HG03095 (cell line): ENCODE measurements around the gene LSAMP.

Experiments used
- ATAC-seq: cut with Tn5 transposase; IDR thresholded peaks from one replicate; pipeline ENCODE4 v1.9.1; 2021; ENCODE audit warnings: moderate library complexity; ENCODE audit not compliant: unreplicated experiment

LSAMP gene

GRCh38 chr3:116432795-116433194 is 12.5 kb downstream of the LSAMP start:
- ATAC-seq: no peak

- ATAC-seq: no peak
These were observed 15.6 kb downstream of the LSAMP start for GRCh38 chr3:116429479-116430269.

GRCh38 chr3:116426036-116426435 is 19.3 kb downstream of the LSAMP start:
- ATAC-seq: no peak

- ATAC-seq: no peak
These were observed 20.2 kb downstream of the LSAMP start for GRCh38 chr3:116425126-116425525.

- ATAC-seq: no peak
These were observed 21.3 kb downstream of the LSAMP start for GRCh38 chr3:116423945-116424344.

GRCh38 chr3:116423374-116423773 is 21.9 kb downstream of the LSAMP start:
- ATAC-seq: no peak

- ATAC-seq: no peak
These were observed 28.1 kb downstream of the LSAMP start for GRCh38 chr3:116417151-116417550.

GRCh38 chr3:116413319-116413718 is 32.0 kb downstream of the LSAMP start:
- ATAC-seq: no peak

- no peak for ATAC-seq
These were observed 36.8 kb downstream of the LSAMP start for GRCh38 chr3:116408473-116408872.

- ATAC-seq: no peak
These were observed 40.1 kb downstream of the LSAMP start for GRCh38 chr3:116405231-116405630.

- ATAC-seq: no peak
These were observed 45.5 kb downstream of the LSAMP start for GRCh38 chr3:116399701-116400226.

- no peak for ATAC-seq
These were observed 50.9 kb downstream of the LSAMP start for GRCh38 chr3:116394365-116394764.

GRCh38 chr3:116393199-116393598 is 52.1 kb downstream of the LSAMP start:
- ATAC-seq: no peak

- no peak for ATAC-seq
These were observed 53.0 kb downstream of the LSAMP start for GRCh38 chr3:116392291-116392690.

GRCh38 chr3:116391296-116392201 is 53.7 kb downstream of the LSAMP start:
- ATAC-seq: no peak

GRCh38 chr3:116390318-116390717 is 55.0 kb downstream of the LSAMP start:
- ATAC-seq: no peak

- no peak for ATAC-seq
These were observed 56.4 kb downstream of the LSAMP start for GRCh38 chr3:116388867-116389385.

- ATAC-seq: no peak
These were observed 59.1 kb downstream of the LSAMP start for GRCh38 chr3:116386168-116386567.

GRCh38 chr3:116384717-116385116 is 60.6 kb downstream of the LSAMP start:
- no peak for ATAC-seq

- ATAC-seq: no peak
These were observed 67.2 kb downstream of the LSAMP start for GRCh38 chr3:116378077-116378476.

- no peak for ATAC-seq
These were observed 70.4 kb downstream of the LSAMP start for GRCh38 chr3:116374901-116375300.
